HG02623 (cell line): ENCODE measurements around the gene NSG2.

Source experiments
- ATAC-seq: cut with Tn5 transposase; IDR thresholded peaks from one replicate; pipeline ENCODE4 v1.9.1; 2021; ENCODE audit warnings: moderate library complexity; ENCODE audit not compliant: unreplicated experiment

NSG2 gene

DNA sequence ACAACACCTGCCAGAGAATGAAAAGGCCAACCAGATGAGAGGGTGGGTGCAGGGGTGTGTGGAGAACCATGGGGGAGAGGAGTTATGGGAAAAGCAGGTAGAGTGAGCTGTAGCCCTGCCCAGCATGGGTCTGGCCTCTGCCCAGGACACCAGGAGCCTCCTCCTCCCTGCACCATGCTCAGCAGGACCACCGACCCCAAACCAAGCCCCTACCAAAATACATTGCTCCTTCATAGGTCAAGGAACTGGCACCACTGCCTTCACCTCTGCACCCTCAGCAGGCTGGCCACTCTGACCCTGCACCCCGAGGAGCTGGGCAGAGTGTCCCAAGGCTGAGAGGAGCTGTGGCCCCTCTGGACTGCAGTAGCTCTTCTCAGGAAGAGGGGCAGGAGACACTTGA, 102.0 kb downstream of the NSG2 start:
- ATAC-seq, result no peak

DNA sequence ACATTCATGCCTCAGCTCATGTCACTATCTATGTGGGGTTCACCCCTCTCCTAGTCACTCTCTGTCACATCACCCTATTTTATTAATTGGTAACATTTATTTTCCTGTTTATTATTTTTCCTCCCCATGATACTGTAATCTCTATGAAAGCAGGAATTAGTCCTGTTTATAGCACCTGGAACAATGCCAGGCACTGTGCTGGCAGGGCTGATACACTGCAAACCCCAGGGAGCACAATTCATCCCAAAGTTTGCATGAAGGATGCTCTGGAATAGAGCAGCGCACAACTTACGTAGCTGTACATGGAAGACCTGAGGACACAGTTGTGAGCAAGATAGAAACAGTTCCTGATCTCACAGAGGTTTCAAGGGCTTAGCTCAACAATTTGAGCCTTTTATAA, 103.2 kb downstream of the NSG2 start:
- ATAC-seq, result no peak

GRCh38 chr5:174149426-174149825, 103.9 kb downstream of the NSG2 start:
- ATAC-seq, result no peak

DNA sequence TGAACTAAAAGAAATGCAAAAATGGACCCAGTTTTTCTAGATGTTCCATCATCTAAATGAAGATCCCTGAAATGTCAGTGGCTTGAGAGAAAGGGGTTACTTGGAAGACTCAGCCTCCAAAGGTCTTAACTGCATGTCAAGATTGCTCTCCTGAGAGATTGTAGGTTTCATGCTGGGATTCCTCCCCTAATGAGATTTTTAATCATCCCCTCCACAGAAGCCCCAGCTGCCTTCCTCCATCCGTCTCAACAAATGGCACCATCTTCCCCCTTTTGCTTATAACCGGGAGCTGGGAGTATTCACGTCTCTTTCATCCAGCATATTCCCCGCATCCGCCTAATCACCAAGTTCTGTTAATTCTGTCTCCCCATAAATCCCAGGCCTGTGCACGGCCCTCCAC, 104.5 kb downstream of the NSG2 start:
- no peak for ATAC-seq

- no peak for ATAC-seq
Measured at GRCh38 chr5:174151599-174152181, 106.2 kb downstream of the NSG2 start.

DNA sequence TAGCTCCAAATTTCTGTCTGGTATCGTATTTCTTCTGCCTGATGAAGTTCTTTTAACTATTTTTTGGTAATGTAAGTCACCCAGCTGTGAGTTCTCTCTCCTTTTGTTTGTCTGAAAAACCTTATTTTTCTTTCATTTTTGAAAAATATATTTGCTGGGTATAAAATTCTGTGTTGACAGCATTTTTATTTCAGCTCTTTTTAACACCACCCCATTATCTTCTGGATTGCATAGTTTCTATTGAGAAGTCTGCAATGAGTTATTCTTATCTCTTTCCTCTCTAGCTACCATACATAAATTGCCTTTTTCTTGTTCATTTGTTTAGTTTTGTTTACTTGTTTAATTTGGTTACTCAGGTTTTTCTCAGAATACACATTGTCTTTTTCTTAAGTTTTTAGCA, 109.1 kb downstream of the NSG2 start:
- no peak for ATAC-seq

DNA sequence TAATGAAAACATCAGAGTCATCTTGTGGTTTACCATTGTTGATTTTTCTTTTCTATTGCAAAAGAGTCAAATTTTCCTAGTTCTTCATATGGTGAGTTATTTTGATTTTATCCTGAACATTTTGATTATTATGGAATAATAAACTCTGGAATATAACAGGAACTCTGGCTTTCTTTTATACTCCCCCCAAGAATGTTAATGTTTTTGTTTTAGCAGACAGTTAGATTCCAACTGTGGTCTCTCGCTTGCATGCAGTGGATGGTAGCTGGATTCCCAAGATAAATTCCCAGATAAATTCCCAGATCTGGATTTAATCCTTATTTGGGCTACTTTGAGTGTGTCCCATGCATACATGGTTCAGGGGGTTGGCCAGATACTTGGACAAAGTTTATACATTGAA, 109.8 kb downstream of the NSG2 start:
- no peak for ATAC-seq

- ATAC-seq, result no peak
Measured at GRCh38 chr5:174155706-174156105, 110.2 kb downstream of the NSG2 start.

DNA sequence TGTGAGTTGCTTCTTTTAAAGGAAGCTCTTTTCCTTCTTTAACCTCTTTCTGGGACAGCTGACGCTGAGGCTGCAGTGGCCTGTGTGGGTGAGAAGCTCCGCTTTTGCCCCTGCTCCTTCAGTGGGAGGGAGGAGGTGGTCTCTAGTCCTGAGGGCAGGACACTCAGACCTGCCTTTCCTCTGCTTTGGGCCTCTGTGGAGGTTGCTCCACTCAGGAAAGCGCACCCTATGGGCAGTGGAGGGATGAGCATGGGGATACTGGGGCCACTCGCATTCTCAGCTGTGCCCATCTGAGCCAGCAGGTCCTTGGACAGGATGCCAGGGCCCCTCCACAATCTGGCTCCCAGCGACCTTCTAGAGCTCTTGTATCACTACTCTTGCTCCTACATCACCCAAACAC, 111.5 kb downstream of the NSG2 start:
- ATAC-seq, result no peak
